Keratinocyte (primary cell): Measurements from ENCODE around the gene HESX1. TPM values are rescaled to one million over a fixed set of nuclear protein-coding genes. Genes with fewer than 3 reads are reported as not detected.

ENCODE experiments used
- DNase-seq: peaks from one replicate; pipeline ENCODE4 v3.0.0-alpha.2; 2011; ENCODE audit warnings: low read depth, missing footprints, low spot score
- FAIRE-seq: peaks from 2 replicates; lab custom pipeline; 2011; peaks lifted over from hg19 to GRCh38; lab: Jason Lieb, UNC
- H2AFZ ChIP-seq: 2 replicates; pipeline ENCODE4 v1.6.0; 2012; ENCODE audit warnings: low read length, control low read depth, inconsistent platforms; ENCODE audit not compliant: control insufficient read depth
- H3K27ac ChIP-seq: 2 replicates; pipeline ENCODE4 v1.5.1; 2011; ENCODE audit warnings: low read length; ENCODE audit not compliant: control insufficient read depth, insufficient read depth
- H3K27me3 ChIP-seq: 3 replicates; pipeline ENCODE4 v1.6.0; 2011; ENCODE audit warnings: low read length; ENCODE audit not compliant: control insufficient read depth, insufficient read depth; ENCODE audit errors: extremely low read depth
- H3K36me3 ChIP-seq, 2 experiments: 2 replicates in 1 of 2; 3 replicates in 1 of 2; pipeline ENCODE4 v1.5.1; 2011; ENCODE audit warnings: low read length in 2 of 2, mild to moderate bottlenecking in 1 of 2; ENCODE audit not compliant: control insufficient read depth in 2 of 2, insufficient read depth in 2 of 2; ENCODE audit errors: extremely low read depth in 1 of 2
- H3K4me1 ChIP-seq: 3 replicates; pipeline ENCODE4 v1.5.1; 2011; ENCODE audit warnings: low read length; ENCODE audit not compliant: control insufficient read depth, insufficient read depth; ENCODE audit errors: extremely low read depth
- H3K4me2 ChIP-seq: 3 replicates; pipeline ENCODE4 v1.6.0; 2011; ENCODE audit warnings: low read depth, low read length; ENCODE audit not compliant: control insufficient read depth, insufficient read depth; ENCODE audit errors: extremely low read depth
- H3K4me3 ChIP-seq, 3 experiments: fragments of 200-600 bp in 1 of 3; sonication (generic) in 1 of 3; 2 replicates in 2 of 3; 3 replicates in 1 of 3; pipeline ENCODE4 v1.5.1; 2011 to 2016; ENCODE audit warnings: low read length in 3 of 3, mild to moderate bottlenecking in 3 of 3, control low read depth in 2 of 3, inconsistent platforms in 1 of 3, low read depth in 1 of 3, mixed read lengths in 1 of 3, mixed run types in 1 of 3, moderate library complexity in 1 of 3; ENCODE audit not compliant: control insufficient read depth in 2 of 3, insufficient read depth in 2 of 3; ENCODE audit errors: extremely low read depth in 1 of 3
- H3K79me2 ChIP-seq: 2 replicates; pipeline ENCODE4 v1.6.0; 2012; ENCODE audit warnings: low read length; ENCODE audit not compliant: control insufficient read depth, insufficient read depth
- H3K9ac ChIP-seq: 3 replicates; pipeline ENCODE4 v1.6.0; 2011; ENCODE audit warnings: low read length; ENCODE audit not compliant: control insufficient read depth, insufficient read depth; ENCODE audit errors: extremely low read depth
- H3K9me1 ChIP-seq: 3 replicates; pipeline ENCODE4 v1.6.0; 2011; ENCODE audit warnings: low read length; ENCODE audit not compliant: control insufficient read depth, insufficient read depth; ENCODE audit errors: extremely low read depth
- H3K9me3 ChIP-seq: 2 replicates; pipeline ENCODE4 v1.5.1; 2012; ENCODE audit warnings: low read depth, low read length; ENCODE audit not compliant: control insufficient read depth
- H4K20me1 ChIP-seq: 3 replicates; pipeline ENCODE4 v1.6.0; 2011; ENCODE audit warnings: low read length; ENCODE audit not compliant: control insufficient read depth, insufficient read depth; ENCODE audit errors: extremely low read depth
- CTCF ChIP-seq, 3 experiments: IDR thresholded peaks in 1 of 3; conservative IDR thresholded peaks in 1 of 3; optimal IDR thresholded peaks in 1 of 3; 2 replicates in 2 of 3; 3 replicates in 1 of 3; pipeline versions ENCODE3 to v1.5.1; 2011; ENCODE audit warnings: low read length in 3 of 3, mild to moderate bottlenecking in 3 of 3, moderate library complexity in 2 of 3, control low read depth in 1 of 3, inconsistent platforms in 1 of 3; ENCODE audit not compliant: insufficient read depth in 2 of 3; ENCODE audit errors: extremely low read depth in 1 of 3
- EZH2 ChIP-seq: IDR thresholded peaks from one replicate; pipeline ENCODE4 v1.6.1; 2012; ENCODE audit warnings: inconsistent platforms, mild to moderate bottlenecking, low read length, moderate library complexity
- dilution Hi-C: fragments of 300-500 bp; cut with MboI; formaldehyde crosslinking; loops from one replicate; pipeline ENCODE4 v1.7.0; 2020; ENCODE audit warnings: low sequenced_read_pairs; ENCODE audit not compliant: extremely low pct_ligation_motif_present
- polyA plus RNA-seq, 5 experiments: library from polyadenylated mRNA; depleted of rRNA in 3 of 5; stranded (reverse) in 3 of 5; stranded (forward) in 1 of 5; unstranded in 1 of 5; fragments of >200 nt; gene quantifications; 1 replicate in 1 of 5; 2 replicates in 3 of 5; 3 replicates in 1 of 5; pipeline versions ENCODE4 v1.2.1 to v1.2.3, GENCODE V29; 2011 to 2012; ENCODE audit warnings: missing spikeins in 2 of 5, low read depth in 1 of 5, low replicate concordance in 1 of 5

The HESX1 gene
- polyA plus RNA-seq, 1 donor (not counting 4 experiments of a cell fraction or from before 2014, with no cell fraction given): 0.29 TPM

GRCh38 chr3:57173687-57174086 lies 26.1 kb downstream of the HESX1 start:
- no peak overlapping the region for H2AFZ ChIP-seq
- no peaks in the 10 kb centered on the region for H4K20me1 ChIP-seq
- H3K4me1 ChIP-seq: peaks cover 8% of the 10 kb centered on the region
- no peak overlapping the region for H3K4me2 ChIP-seq
- H3K79me2 ChIP-seq: no peaks in the 10 kb centered on the region
- H3K4me3 ChIP-seq: no peak overlapping the region
- H3K9me1 ChIP-seq: no peaks in the 10 kb centered on the region
- H3K36me3 ChIP-seq: no peaks in the 10 kb centered on the region
- DNase-seq: no peak
- peaks cover 7% of the 10 kb centered on the region for H3K27me3 ChIP-seq
- FAIRE-seq: no peak
- H3K9me3 ChIP-seq: no peaks in the 10 kb centered on the region
- no peak overlapping the region for H3K27ac ChIP-seq
- TF ChIP-seq CTCF (optimal IDR thresholded peaks at IDR 0.05 in 1 of 3, IDR thresholded peaks at IDR 0.05 in 1 of 3, conservative IDR thresholded peaks at IDR 0.05 in 1 of 3; ENCODE audit: extremely low read depth in 1 of 3, insufficient read depth in 2 of 3, low read length in 3 of 3) (no peak), EZH2 (no peak)
- H3K9ac ChIP-seq: no peak overlapping the region
- dilution Hi-C loops: no loop called here

GRCh38 chr3:57170946-57171345 lies 28.8 kb downstream of the HESX1 start:
- Histone ChIP-seq H3K4me2 (no peak overlapping the region), H3K79me2 (no peaks in the 10 kb centered on the region), H3K9ac (no peak overlapping the region), H3K9me3 (no peaks in the 10 kb centered on the region), H2AFZ (no peak overlapping the region), H3K4me3 (no peak overlapping the region), H3K36me3 (no peaks in the 10 kb centered on the region), H3K27me3 (peaks cover 9% of the 10 kb centered on the region), H4K20me1 (no peaks in the 10 kb centered on the region), H3K27ac (no peak overlapping the region), H3K9me1 (no peaks in the 10 kb centered on the region), H3K4me1 (peaks cover 8% of the 10 kb centered on the region)
- FAIRE-seq: no peak
- dilution Hi-C loops: no loop called here
- TF ChIP-seq EZH2 (no peak), CTCF (optimal IDR thresholded peaks at IDR 0.05 in 1 of 3, IDR thresholded peaks at IDR 0.05 in 1 of 3, conservative IDR thresholded peaks at IDR 0.05 in 1 of 3; ENCODE audit: extremely low read depth in 1 of 3, insufficient read depth in 2 of 3, low read length in 3 of 3) (no peak)
- DNase-seq: no peak
